D341Med (cell line): Measurements from ENCODE around the gene EMP1.
"Not testable (repeated sequence)": the region's sequence is repeated elsewhere in the genome, so short reads cannot be mapped to it uniquely, and the experiment has no call there.

ENCODE experiments used
- DNase-seq: peaks from one replicate; pipeline ENCODE4 v3.0.0; 2012; ENCODE audit warnings: low spot score

The EMP1 gene

DNA sequence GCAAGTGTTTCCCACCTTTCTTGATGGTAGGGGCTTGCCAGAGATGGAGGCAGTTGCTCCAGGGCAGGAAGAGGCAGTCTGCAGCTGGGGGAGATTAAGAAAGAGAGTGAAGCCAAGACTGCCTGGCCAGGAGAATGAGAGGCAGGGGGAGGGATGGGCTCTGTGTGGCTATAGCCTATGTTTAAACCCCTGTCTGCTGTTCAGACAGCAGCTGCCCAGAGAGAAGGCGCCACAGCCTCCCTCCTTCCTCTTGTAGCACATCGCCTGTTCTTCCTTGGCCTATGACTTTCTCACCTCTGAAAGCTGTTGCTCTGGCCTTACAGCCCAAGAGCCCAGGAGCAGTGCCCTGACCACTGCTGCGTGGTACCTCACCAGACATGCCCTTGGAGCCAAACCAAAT, 61.7 kb downstream of the EMP1 start:
- DNase-seq, result peak; percentile 37

DNA sequence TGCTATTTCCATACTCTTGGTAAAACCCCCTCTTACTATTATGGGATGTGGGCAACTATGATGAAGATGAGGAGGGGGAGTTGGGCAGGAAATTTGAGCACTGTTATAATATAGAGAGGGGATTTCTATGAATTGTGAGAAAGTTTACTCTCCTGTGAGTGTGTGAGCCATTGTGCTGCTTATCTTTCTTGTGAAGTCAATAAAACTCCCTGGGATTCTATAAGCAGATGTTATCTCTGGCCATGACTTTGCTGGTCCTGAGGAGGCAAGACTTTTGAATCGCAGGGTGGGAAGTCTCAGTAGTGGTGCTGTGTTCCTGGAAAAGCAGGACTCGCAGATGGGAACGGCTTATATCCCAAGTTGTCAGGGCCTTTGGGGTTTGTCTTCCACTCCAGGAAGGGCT, 62.2 kb downstream of the EMP1 start:
- DNase-seq, result no peak

DNA sequence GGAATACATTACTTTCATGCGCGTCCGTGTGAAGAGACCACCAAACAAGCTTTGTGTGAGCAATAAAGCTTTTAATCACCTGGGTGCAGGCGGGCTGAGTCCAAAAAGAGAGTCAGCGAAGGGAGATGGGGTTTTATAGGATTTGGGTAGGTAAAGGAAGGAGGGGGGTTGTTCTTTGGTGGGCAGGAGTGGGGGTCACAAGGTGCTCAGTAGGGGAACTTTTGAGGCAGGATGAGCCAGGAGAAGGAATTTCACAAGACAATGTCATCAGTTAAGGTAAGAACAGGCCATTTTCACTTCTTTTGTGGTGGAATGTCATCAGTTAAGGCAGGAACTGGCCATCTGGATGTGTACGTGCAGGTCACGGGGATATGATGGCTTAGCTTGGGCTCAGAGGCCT, 63.1 kb downstream of the EMP1 start:
- not testable (repeated sequence) for DNase-seq

DNA sequence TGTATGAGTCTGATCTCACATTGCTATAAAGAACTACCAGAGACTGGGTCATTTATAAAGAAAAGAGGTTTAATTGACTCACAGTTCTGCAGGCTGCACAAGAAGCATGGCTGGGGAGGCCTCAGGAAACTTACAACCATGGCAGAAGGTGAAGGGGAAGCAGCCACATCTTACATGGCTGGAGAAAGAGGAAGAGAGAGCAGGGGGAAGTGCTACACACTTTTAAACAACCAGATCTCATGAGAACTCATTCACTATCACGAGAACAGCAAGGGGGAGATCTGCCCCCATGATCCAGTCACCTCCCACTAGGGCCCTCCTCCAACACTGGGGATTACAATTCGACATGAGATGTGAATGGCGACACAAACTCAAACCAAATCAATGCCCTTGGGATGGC, 71.3 kb downstream of the EMP1 start:
- DNase-seq, result not testable (repeated sequence)

DNA sequence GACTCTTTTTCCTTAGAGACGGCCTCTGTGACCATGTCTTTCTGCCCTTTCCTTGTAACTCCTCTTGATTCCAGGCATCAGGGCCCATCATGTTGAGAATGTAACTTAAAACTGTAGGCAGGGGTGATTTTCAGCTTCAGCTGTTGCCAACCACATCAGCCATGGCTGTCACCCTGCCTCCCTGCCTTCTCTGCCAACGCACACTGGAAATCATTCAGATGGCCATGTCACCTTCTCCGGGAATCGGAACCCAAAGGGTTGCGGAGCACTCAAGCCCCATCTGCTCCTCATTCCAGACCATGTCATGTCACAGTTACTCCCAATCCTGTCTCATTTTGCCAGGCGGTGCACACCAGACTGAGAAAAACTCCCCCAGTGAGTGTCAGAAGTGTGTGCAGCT, 72.1 kb downstream of the EMP1 start:
- no peak for DNase-seq
